HG03575 (cell line): Measurements from ENCODE around the gene RAPGEF5.
"Not testable (repeated sequence)": the region's sequence is repeated elsewhere in the genome, so short reads cannot be mapped to it uniquely, and the experiment has no call there.

Experiments
- ATAC-seq: cut with Tn5 transposase; IDR thresholded peaks from one replicate; pipeline ENCODE4 v1.9.1; 2021; ENCODE audit not compliant: unreplicated experiment, insufficient number of reproducible peaks, low FRiP score; ENCODE audit errors: extremely low read depth

The RAPGEF5 gene

DNA sequence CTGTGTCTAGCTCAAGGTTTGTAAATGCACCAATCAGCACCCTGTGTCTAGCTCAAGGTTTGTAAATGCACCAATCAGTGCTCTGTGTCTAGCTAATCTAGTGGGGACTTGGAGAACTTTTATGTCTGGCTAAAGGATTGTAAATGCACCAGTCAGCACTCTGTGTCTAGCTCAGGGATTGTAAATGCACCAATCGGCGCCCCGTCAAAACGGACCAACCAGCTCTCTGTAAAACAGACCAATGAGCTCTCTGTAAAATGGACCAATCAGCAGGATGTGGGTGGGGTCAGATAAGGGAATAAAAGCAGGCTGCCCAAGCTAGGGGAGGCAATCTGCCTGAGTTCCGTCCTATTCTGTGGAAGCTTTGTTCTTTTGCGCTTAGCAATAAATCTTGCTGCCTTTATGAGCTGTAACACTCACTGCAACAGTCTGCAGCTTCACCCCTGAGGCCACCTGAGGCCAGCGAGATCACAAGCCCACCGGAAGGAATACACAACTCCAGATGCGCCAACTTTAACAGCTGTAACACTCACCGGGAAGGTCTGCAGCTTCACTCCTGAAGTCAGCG lies 265.9 kb downstream of the RAPGEF5 start:
- ATAC-seq = not testable (repeated sequence)

DNA sequence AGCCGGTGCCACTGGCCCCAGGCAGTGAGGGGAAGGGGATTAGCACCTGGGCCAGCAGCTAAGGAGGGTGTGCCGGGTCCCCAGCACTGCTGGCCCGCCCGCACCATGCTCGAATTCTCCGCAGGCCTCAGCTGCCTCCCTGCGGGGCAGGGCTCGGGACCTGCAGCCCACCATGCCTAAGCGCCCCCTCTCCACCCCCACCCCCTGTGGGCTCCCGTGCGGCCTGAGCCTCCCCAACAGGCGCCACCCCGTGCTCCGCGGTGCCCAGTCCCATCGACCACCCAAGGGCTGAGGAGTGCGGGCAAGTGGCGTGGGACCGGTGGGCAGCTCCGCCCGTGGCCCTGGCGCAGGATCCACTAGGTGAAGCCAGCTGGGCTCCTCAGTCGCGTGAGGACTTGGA lies 266.4 kb downstream of the RAPGEF5 start:
- ATAC-seq = no peak

DNA sequence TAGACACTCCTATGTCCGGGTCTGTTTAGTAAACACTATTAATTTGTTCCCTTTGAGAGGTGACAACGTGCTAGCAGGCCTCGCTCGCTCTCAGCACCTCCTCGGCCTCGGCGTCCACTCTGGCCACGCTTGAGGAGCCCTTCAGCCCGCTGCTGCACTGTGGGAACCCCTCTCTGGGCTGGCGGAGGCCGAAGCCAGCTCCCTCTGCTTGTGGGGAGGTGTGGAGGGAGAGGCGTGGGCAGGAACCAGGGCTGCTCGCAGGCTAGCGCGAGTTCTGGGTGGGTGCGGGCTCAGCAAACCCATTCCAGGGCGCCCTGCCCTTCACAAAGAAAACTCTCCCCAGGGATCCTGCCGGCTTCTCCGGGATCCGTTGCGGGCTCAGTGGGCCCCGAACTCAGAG lies 266.8 kb downstream of the RAPGEF5 start:
- ATAC-seq = no peak

DNA sequence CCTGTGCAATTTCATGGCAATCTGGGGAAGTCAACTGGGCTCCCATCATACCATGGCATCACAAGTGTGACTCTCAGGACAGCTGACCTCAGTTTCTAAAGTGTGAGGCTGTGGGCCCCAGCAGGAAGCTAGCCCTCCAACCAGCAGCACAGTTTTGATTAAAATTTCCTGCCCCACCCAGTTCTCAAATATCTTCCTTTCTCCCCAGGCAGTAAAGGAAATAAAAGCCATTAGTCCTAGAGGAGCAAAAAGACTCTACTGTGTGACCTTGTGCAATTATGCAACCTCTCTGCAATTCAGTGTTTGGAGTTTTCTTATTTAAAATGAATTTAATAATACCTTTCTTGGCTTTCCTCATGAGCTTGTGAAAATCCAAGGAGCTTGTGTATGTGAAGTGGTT lies 268.1 kb downstream of the RAPGEF5 start:
- ATAC-seq = no peak

DNA sequence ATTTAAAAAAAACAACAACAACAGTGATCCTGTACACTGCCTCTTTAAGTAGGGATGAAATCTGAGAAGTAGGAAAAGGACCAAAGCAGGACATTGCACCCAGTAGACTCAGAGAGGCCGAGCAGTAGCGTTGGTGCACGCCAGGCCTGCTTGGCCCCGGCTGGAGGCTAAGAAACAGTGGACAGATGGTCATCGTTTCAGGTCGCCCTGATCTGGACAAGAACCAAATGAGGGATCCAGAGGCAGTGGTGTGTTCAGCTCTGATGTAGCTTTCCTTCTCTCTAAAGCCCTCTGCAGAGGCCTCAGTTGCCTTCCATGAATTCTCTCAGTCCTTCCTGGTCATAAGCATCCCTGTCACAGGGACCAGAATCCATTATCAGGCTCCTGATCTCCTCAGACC lies 269.1 kb downstream of the RAPGEF5 start:
- no peak for ATAC-seq

DNA sequence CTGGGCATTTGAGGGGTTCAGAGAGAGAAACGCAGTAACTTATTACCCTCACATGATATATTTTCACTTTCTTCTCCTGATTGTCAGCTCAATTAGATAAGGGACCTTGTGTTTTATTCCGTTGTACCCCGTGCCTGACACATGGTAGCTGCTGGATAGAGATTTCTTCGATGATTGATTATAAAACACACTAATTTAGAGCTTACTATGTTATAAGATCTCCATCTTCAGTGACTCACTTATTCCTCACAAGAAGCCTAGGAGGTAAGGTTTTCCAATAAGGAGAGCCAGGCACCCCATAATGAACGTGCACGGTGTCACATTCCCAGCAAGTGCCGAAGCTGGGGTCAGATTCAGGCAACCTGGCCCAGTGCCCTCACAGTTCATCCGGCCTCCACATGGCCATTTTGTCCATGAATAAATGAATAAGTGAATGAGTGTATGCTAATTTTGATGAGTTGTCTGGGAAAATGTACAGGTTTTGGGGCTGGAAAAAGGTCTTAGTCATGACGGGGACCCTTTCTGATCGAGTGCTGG lies 273.2 kb downstream of the RAPGEF5 start:
- no peak for ATAC-seq

DNA sequence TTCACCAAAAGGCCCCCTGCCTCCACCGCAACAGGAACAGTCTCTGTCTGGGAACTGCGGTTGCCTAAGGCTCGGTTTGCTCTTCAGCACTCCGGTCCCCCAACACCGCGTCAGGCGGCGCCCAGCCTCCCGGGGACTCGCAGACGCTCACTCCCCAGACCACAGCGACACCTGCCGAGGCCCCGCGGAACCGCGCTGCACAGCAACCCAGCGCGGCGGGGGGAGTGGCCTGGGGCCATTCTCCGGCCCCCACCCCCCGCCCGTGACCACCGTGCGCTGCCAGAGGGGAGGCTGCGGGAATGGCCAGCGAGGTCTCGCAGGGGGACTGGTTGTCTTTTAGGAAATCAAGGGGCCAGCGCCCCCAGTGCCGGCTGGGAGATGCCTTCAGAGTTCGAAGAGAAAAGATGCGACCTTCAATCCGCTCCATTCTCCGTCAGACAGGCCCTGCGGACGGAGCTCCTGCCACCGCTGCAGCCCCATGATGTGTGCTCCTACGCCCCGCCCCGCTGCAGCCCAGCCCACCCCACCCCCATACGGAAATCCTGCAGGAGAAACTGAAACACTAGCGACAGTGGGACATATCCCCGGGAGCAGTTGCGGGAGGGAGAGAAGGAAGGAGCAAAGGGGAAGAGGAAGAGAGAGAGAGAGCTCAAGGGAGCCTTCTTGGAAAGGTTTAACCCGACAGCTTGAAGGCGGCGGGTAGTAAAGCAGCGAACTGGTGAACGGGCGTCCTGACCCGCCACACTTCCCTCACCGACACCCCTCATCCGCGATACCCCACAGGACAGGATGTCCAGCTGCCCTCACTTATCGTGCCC lies 273.9 kb downstream of the RAPGEF5 start:
- peak; percentile 88 for ATAC-seq

DNA sequence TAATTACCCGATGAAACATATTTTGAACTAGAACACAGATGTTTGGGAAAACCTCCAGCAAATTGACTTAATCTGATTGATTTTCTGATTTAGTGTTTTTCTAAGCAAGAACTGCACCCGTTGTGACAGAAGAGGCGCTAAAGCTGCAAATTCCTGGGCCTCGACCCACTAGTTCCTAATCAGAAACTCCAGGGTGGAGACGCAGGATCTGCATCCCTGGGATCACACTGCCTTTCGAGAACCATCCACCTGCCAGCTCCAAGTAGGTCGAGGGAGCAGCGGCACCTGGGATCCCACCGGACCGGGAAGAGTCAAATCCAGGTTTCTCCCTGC lies 274.4 kb downstream of the RAPGEF5 start:
- ATAC-seq = no peak

DNA sequence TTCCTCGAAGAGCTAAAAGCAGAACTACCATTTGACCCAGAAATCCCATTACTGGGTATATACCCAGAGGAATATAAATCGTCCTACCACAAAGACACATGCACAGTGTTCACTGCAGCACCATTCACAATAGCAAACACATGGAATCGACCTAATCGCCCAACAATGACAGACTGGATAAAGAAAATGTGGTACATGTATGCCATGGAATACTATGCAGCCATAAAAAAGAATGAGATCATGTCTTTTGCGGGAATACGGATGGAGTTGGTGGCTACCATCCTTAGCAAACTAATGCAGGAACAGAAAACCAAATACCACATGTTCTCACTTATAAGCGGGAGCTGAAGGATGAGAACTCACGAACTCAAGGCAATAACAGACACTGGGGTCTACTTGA lies 276.7 kb downstream of the RAPGEF5 start:
- not testable (repeated sequence) for ATAC-seq

DNA sequence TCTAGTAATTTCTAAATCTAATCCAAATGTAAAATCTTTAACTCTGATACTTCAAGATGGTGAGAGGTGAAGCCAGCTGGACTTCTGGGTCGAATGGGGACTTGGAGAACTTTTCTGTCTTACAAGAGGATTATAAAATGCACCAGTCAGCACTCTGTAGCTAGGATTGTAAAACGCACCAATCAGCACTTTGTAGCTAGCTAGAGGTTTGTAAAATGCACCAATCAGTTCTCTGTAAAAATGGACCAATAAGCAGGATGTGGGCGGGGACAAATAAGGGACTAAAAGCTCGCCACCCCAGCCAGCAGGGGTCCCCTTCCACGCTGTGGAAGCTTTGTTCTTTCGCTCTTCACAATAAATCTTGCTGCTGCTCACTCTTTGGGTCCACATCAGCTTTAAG lies 278.1 kb downstream of the RAPGEF5 start:
- ATAC-seq = not testable (repeated sequence)

DNA sequence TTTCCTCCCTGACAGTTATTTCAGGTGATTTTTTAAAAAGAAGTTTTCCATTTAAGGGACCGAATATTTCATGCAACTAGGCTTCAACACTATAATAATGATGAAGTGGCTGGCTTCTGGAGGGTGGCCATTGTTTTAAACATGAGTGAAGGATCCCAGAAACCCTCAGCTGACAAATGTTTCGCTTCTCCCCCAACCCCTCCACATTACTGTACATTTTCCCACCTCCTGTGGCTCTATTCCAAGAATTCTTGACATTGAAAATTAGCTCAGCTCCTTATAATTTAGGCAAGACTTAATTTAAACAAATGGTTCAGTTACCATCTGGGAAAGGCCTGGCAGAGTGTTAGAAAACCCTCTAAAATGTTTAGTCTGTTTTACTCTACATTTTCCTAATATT lies 281.4 kb downstream of the RAPGEF5 start:
- no peak for ATAC-seq

DNA sequence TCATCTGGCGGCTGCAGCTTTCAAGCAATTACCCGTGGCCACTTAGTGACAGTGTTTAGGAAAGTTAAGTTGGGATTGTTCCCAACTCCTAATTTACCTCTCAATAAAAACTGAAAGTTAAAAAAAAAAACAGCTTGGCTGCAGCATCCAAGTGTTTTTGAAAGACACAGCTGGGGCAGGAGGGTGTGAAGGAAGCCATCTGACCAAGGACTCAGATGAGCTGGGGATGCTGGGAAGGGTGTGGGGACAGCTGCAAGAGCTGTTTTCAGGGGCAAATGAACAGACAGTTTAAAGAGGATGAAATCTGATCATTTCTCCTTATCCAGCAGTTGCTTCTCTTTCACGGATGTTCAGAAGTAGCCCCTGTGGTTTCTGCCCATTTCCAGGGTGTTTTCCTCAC lies 282.1 kb downstream of the RAPGEF5 start:
- ATAC-seq = no peak
